Thoracic aorta (tissue), 2 donors: ENCODE measurements around the gene EFS. TPM values are rescaled to one million over a fixed set of nuclear protein-coding genes. Genes with fewer than 3 reads are reported as not detected.
A peak's percentile ranks its signal among the peaks of the same experiment; 100 is the strongest.

Experiments
- ATAC-seq: fragments of 150-250 bp; one replicate; pipeline ENCODE4 v1.8.0; 2017; ENCODE audit warnings: low read depth; ENCODE audit not compliant: insufficient number of reproducible peaks, low FRiP score
- DNase-seq: peaks from one replicate; pipeline ENCODE4 v3.0.0-alpha.2; 2020; ENCODE audit warnings: low spot score
- H3K27ac ChIP-seq, 2 donors: fragments of 200-600 bp; sonication (generic); 1 replicate in 1 of 2; 2 replicates in 1 of 2; pipeline ENCODE4 v1.5.1; 2016; ENCODE audit warnings: mild to moderate bottlenecking in 2 of 2, moderate library complexity in 2 of 2
- H3K27me3 ChIP-seq: fragments of 200-600 bp; sonication (generic); replicated peaks from 2 replicates; pipeline ENCODE4 v1.6.0; 2016; ENCODE audit warnings: mild to moderate bottlenecking; ENCODE audit not compliant: insufficient read depth
- H3K36me3 ChIP-seq: fragments of 200-600 bp; sonication (generic); one replicate; pipeline ENCODE4 v1.5.1; 2016
- H3K4me1 ChIP-seq, 2 donors: fragments of 200-600 bp; sonication (generic); 1 replicate in 1 of 2; 2 replicates in 1 of 2; pipeline versions ENCODE4 v1.5.1 to v1.6.0; 2016; ENCODE audit warnings: low read depth in 2 of 2, mild to moderate bottlenecking in 1 of 2; ENCODE audit not compliant: control insufficient read depth in 1 of 2
- H3K4me3 ChIP-seq: fragments of 200-600 bp; sonication (generic); 2 replicates; pipeline ENCODE4 v1.5.1; 2016; ENCODE audit warnings: mild to moderate bottlenecking
- H3K9me3 ChIP-seq: fragments of 200-600 bp; sonication (generic); 2 replicates; pipeline ENCODE4 v1.5.1; 2016
- total RNA-seq, 2 donors: library from RNA; depleted of rRNA; stranded (reverse); fragments of >200 nt; gene quantifications; one replicate each; pipeline versions ENCODE4 v1.1.0 to v1.2.3, GENCODE V29; 2016
- TF ChIP-seq, protein P1 (sequence below): fragments of 200-600 bp; sonication (generic); IDR thresholded peaks from one replicate; pipeline ENCODE4 v1.5.1; 2019; ENCODE audit warnings: antibody characterized with exemption

The EFS gene, protein sequence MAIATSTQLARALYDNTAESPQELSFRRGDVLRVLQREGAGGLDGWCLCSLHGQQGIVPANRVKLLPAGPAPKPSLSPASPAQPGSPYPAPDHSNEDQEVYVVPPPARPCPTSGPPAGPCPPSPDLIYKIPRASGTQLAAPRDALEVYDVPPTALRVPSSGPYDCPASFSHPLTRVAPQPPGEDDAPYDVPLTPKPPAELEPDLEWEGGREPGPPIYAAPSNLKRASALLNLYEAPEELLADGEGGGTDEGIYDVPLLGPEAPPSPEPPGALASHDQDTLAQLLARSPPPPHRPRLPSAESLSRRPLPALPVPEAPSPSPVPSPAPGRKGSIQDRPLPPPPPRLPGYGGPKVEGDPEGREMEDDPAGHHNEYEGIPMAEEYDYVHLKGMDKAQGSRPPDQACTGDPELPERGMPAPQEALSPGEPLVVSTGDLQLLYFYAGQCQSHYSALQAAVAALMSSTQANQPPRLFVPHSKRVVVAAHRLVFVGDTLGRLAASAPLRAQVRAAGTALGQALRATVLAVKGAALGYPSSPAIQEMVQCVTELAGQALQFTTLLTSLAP
- total RNA-seq, result 10 to 100 TPM; 23.3 to 38.2 TPM

DNA sequence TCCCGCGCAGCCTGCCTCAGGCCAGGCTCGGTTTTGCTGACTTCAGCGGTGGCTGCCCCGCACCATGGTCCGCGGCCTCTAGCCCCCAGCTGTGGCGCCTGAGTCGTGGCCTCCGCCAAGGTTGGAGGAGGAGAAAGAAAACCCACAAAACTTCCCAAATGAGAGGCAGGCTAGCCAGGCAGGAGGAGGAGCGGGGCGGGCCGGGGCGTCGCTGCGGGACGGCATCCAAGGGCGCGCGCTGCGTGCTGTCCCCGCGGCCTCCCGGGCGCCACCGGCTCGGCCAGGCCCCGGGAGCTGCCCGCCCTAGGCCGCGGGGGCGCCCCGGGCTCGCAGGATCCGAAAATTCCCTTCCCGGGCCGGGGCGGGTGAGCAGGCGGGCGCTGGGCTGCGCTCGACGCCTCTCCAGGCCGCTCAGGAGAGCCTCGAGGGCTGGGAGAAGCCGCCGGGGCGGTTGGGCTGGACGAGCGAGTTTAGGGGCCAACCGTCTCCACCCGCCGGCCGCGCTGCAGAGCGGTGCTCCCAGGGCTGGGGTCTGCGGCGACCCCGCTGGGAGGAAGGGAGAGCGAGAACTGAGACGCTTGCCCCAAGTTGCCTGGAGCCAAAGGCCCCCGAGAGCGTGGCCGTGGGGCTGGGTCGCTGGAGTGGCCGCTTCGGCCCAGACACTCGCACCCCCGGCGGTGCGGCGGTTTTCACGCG, at the start of gene EFS:
TSS of gene EFS (minus strand) at position 137 of the 696 bp plus-strand sequence. CDS start 147 bp downstream, outside the sequence.
- DNase-seq (no peak), ATAC-seq (peak; percentile 45)
- H3K27ac ChIP-seq, result peak within 1 kb of the TSS; percentile 86 to 98
- no peaks in the 10 kb centered on the region for H3K27me3 ChIP-seq
- TF ChIP-seq, protein P1, sequence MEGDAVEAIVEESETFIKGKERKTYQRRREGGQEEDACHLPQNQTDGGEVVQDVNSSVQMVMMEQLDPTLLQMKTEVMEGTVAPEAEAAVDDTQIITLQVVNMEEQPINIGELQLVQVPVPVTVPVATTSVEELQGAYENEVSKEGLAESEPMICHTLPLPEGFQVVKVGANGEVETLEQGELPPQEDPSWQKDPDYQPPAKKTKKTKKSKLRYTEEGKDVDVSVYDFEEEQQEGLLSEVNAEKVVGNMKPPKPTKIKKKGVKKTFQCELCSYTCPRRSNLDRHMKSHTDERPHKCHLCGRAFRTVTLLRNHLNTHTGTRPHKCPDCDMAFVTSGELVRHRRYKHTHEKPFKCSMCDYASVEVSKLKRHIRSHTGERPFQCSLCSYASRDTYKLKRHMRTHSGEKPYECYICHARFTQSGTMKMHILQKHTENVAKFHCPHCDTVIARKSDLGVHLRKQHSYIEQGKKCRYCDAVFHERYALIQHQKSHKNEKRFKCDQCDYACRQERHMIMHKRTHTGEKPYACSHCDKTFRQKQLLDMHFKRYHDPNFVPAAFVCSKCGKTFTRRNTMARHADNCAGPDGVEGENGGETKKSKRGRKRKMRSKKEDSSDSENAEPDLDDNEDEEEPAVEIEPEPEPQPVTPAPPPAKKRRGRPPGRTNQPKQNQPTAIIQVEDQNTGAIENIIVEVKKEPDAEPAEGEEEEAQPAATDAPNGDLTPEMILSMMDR, result no peak
- peaks cover 0 to 33% of the 10 kb centered on the region in 2 donors for H3K4me1 ChIP-seq
- H3K36me3 ChIP-seq, result no peaks in the 10 kb centered on the region
- H3K4me3 ChIP-seq, result peak within 1 kb of the TSS; percentile 73
- no peaks in the 10 kb centered on the region for H3K9me3 ChIP-seq

DNA sequence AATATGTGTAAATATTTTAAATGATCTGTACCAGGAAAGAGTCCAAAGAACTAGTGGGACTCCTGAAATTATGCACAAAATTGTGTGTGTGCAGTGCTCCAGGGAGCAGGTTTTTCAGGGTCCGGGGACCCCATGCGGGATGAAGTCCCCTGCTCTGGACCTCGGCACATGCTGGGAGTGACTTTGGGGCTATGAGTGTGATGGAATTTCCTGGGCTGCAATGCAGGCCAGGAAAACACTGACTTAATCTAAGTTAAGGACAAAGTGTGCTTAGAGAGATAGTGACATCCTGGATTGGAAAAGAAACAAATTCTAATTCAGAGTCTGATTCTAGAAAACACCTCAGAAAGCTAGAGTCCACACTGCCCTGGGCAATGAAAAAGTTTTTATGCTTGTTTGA, 49.3 kb upstream of the EFS start:
- H3K4me3 ChIP-seq, result no peak overlapping the region
- no peak overlapping the region for H3K27ac ChIP-seq
- no peaks in the 10 kb centered on the region for H3K9me3 ChIP-seq
- DNase-seq, result no peak
- ATAC-seq, result no peak
- no peaks in the 10 kb centered on the region for H3K36me3 ChIP-seq
- H3K27me3 ChIP-seq, result no peaks in the 10 kb centered on the region
- H3K4me1 ChIP-seq, result no peaks in the 10 kb centered on the region
- TF ChIP-seq, protein P1, result no peak

DNA sequence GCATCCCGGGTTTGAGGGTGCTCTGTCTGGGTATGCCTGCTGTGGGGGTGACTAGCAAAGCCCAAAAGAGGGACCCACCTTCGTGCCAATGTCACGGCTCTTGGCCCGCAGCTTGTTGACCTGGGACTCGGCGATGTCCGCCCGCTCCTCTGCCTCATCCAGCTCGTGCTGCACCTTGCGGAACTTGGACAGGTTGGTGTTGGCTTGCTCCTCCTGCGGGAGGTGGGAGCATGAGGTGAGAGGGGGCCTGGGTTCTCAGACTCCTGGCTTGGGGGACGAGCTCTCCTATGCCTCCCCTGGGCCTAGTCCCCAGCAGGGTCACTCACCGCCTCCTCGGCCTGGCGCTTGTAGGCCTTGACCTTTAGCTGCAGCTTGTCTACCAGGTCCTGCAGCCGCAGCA, 48.7 kb upstream of the EFS start:
- DNase-seq (no peak), ATAC-seq (no peak)
- TF ChIP-seq, protein P1, result no peak
- H3K27ac ChIP-seq, result no peak overlapping the region
- no peaks in the 10 kb centered on the region for H3K27me3 ChIP-seq
- no peaks in the 10 kb centered on the region for H3K36me3 ChIP-seq
- no peaks in the 10 kb centered on the region for H3K4me1 ChIP-seq
- H3K9me3 ChIP-seq, result no peaks in the 10 kb centered on the region
- H3K4me3 ChIP-seq, result no peak overlapping the region

DNA sequence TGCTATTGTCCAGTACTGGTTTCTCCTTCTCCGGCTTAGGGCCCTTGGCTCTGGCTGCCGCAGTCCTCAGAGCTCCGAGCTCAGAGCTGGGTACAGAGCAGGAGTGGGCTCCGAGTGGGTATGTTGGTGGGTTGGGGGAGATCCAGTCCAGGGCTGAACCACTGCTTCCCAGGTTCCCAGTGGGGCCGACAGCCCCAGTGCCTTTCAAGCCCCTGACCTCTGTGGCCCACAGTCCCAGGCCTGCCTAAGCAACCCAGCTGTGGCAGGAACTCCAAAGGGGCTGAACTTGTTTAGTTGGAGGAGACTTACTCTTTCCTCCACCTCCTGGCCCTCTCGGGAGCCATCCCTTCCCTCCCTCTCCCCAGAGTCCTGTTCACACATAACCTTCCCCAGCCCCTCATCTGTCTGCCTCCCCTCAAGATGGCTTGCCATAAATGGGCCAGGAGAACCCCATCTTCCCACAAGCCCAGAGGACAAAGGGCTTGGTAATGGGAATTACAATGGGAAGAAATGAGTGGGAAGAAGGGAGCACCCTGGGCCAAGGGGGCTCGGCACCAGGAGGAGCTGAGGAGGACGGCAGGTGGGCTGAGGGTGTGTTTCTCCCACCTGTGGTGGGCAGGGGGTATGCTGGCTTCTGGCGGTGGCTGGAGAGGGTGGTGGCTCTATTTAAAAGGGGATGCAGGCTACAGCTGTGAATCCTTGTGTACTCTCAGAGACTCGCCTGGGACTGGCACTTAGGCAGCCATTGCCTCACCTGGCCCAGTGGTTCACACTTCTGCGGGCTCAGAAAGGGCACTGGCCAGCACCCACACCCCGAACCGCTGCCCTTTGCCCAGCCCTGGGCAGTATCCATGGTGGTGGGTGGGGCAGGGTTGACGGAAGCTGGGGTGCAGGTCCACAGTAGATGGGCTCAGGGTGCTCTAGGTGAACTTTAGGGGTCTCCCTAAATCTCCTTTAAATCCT, 46.9 kb upstream of the EFS start:
- TF ChIP-seq, protein P1, result no peak
- no peaks in the 10 kb centered on the region for H3K36me3 ChIP-seq
- ATAC-seq, result no peak
- no peaks in the 10 kb centered on the region for H3K4me1 ChIP-seq
- no peaks in the 10 kb centered on the region for H3K27me3 ChIP-seq
- no peaks in the 10 kb centered on the region for H3K9me3 ChIP-seq
- H3K4me3 ChIP-seq, result no peak overlapping the region
- no peak for DNase-seq
- H3K27ac ChIP-seq, result no peak overlapping the region
